Measurements from ENCODE around the gene SLC46A3. TPM values are rescaled to one million over a fixed set of nuclear protein-coding genes. Genes with fewer than 3 reads are reported as not detected.

SLC46A3 gene
- total RNA-seq, 1 donor from 2014 or later, result 2.8 TPM

DNA sequence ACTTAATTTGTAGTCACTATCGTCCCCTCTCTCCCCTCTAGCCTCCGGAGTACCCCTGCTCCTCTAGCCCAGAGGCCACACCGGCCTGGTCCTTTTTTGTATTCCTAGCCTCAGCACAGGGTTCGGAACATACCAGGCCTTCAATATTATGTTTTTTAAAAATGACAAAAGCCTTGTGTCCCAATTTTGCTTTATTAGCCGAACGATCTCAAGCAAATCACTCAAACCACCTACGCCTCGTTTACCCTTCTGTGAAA lies 60.3 kb downstream of the SLC46A3 start:
- H3K4me1 Mint-ChIP-seq (ENCODE audit: unreplicated experiment), result peaks cover 32% of the 10 kb centered on the region
- no peaks in the 10 kb centered on the region for H3K9me3 Mint-ChIP-seq

DNA sequence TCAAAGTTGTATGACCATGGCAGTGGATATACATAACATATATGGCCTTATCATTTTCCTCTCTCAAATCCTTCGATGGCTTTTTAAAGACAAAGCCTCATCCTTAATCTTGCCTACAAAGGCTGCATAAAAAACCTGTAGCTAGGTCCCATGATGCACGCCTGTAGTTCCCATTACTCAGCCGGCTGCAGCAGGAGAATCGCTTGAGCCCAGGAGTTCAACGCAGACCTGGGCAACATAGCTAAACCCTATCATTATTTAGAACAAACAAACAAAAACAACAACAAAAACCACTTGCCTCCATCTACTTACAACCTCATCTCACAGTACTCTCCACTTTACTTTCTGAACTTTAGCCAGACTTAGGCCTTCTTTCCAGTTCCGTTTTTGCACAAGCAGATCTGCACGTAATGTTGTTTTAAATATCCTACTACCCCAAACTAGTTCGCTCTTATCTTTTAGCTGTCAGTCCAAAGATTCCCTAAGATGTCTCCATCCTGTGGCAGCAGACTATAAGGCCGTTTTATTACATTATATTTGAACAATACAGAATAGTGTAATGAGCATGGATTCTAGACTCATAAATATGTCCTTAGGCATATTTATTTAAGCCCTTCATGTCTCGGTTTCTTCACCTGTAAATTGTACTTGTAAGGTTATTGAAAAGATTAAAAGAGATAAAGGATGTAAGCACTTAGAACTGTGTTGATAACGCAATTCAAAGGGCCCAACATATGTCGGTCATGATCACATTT lies 60.8 kb downstream of the SLC46A3 start:
- H3K36me3 Mint-ChIP-seq, result peaks cover 4% of the 10 kb centered on the region
- peak overlapping the region; percentile 86 for H3K4me3 Mint-ChIP-seq
- H3K9me3 Mint-ChIP-seq, result no peaks in the 10 kb centered on the region
- no peaks in the 10 kb centered on the region for H3K27me3 Mint-ChIP-seq
- H3K27ac Mint-ChIP-seq, result peak overlapping the region; percentile 92
- DNase-seq (ENCODE audit: extremely low spot score, unreplicated experiment), result no peak
- TF ChIP-seq, protein P1, sequence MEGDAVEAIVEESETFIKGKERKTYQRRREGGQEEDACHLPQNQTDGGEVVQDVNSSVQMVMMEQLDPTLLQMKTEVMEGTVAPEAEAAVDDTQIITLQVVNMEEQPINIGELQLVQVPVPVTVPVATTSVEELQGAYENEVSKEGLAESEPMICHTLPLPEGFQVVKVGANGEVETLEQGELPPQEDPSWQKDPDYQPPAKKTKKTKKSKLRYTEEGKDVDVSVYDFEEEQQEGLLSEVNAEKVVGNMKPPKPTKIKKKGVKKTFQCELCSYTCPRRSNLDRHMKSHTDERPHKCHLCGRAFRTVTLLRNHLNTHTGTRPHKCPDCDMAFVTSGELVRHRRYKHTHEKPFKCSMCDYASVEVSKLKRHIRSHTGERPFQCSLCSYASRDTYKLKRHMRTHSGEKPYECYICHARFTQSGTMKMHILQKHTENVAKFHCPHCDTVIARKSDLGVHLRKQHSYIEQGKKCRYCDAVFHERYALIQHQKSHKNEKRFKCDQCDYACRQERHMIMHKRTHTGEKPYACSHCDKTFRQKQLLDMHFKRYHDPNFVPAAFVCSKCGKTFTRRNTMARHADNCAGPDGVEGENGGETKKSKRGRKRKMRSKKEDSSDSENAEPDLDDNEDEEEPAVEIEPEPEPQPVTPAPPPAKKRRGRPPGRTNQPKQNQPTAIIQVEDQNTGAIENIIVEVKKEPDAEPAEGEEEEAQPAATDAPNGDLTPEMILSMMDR (conservative IDR thresholded peaks at IDR 0.05), result no peak
- peaks cover 33% of the 10 kb centered on the region for H3K4me1 Mint-ChIP-seq (ENCODE audit: unreplicated experiment)

More for the DNA sequence above, 60.3 kb downstream of the SLC46A3 start:
- TF ChIP-seq, protein P1 (conservative IDR thresholded peaks at IDR 0.05), result no peak
- peak overlapping the region; percentile 92 for H3K27ac Mint-ChIP-seq
- peaks cover 4% of the 10 kb centered on the region for H3K36me3 Mint-ChIP-seq
- no peaks in the 10 kb centered on the region for H3K27me3 Mint-ChIP-seq
- DNase-seq (ENCODE audit: extremely low spot score, unreplicated experiment), result no peak
- H3K4me3 Mint-ChIP-seq, result peak overlapping the region; percentile 86

DNA sequence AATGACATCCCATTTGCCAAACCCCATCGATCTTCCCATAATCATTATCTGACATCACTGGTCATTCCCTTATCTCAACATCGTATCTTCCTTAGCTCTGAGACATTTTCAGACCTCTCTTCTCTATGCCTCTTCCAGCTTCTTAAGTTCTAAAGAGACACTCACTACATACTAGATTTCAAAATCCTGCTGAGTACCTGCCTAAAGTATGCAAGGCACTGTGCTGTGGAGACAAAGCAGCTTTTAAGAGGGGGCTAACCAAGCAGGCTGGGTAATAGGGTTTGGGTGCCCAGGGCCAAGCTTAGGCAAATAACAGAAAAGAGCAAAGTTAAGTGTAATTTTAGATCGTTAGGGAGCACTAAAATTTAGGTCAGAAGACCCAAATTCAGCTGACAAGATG lies 63.2 kb downstream of the SLC46A3 start:
- Mint-ChIP-seq H3K27ac (peak overlapping the region; percentile 4), H3K9me3 (no peaks in the 10 kb centered on the region), H3K4me1 (ENCODE audit: unreplicated experiment) (peaks cover 36% of the 10 kb centered on the region), H3K27me3 (no peaks in the 10 kb centered on the region), H3K36me3 (peaks cover 7% of the 10 kb centered on the region), H3K4me3 (peak overlapping the region; percentile 23)
- TF ChIP-seq, protein P1 (conservative IDR thresholded peaks at IDR 0.05), result no peak
- no peak for DNase-seq (ENCODE audit: extremely low spot score, unreplicated experiment)

DNA sequence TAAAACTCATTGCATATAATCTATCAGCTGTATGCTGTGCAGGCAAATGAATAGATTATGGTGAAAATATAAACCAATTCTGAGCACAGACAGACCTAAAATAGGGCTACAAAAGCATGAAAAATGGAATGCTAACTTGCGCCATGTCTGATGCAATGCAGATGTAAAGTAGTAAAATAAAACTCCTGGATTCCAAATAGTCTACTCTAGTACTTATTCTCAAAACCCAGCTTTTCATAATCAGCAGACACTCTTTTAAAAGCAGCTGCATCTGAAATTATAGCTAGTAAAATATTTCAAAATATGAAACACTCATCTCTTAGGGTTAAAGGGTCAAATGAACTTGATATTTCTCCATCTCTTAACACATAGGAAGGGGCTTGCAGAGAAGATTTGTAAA lies 64.5 kb downstream of the SLC46A3 start:
- H3K9me3 Mint-ChIP-seq, result no peaks in the 10 kb centered on the region
- H3K27me3 Mint-ChIP-seq, result no peaks in the 10 kb centered on the region
- H3K27ac Mint-ChIP-seq, result no peak overlapping the region
- H3K4me3 Mint-ChIP-seq, result no peak overlapping the region
- TF ChIP-seq, protein P1 (conservative IDR thresholded peaks at IDR 0.05), result no peak
- peaks cover 31% of the 10 kb centered on the region for H3K4me1 Mint-ChIP-seq (ENCODE audit: unreplicated experiment)
- no peak for DNase-seq (ENCODE audit: extremely low spot score, unreplicated experiment)
- peaks cover 7% of the 10 kb centered on the region for H3K36me3 Mint-ChIP-seq

DNA sequence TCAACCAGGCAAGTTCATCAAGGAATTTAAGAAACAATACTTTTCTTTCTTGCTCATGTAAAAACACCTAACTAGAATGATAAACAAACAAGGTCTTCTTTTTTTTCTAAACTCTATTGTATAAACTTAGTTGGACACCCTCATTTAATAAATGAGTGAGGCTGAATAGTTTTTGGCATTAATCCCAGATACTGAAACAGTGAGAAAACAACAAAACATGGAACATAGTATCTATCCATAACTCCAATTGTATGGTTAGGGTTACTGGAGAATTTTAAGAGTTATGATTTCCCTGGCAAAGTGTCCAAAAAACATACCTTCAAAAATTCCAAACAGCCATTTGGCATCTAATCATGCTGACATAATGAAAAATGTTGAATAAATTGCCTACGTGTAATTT lies 65.7 kb downstream of the SLC46A3 start:
- Mint-ChIP-seq H3K9me3 (no peaks in the 10 kb centered on the region), H3K4me3 (no peak overlapping the region), H3K27me3 (no peaks in the 10 kb centered on the region), H3K27ac (no peak overlapping the region), H3K4me1 (ENCODE audit: unreplicated experiment) (peaks cover 29% of the 10 kb centered on the region), H3K36me3 (peaks cover 7% of the 10 kb centered on the region)
- no peak for DNase-seq (ENCODE audit: extremely low spot score, unreplicated experiment)
- TF ChIP-seq, protein P1 (conservative IDR thresholded peaks at IDR 0.05), result no peak
